Liver (tissue), 9 donors: ENCODE measurements around the gene HS3ST3B1. TPM values are rescaled to one million over a fixed set of nuclear protein-coding genes. Genes with fewer than 3 reads are reported as not detected.
A peak's percentile ranks its signal among the peaks of the same experiment; 100 is the strongest.

Source experiments
- DNase-seq: peaks from one replicate; pipeline ENCODE4 v3.0.0-alpha.2; 2017; ENCODE audit warnings: low spot score
- H3K27ac ChIP-seq, 2 donors: one replicate each; pipeline ENCODE4 v1.7.0; 2013; ENCODE audit warnings: inconsistent platforms in 2 of 2, low read length in 2 of 2, control low read depth in 1 of 2, low read depth in 1 of 2, mild to moderate bottlenecking in 1 of 2
- H3K27me3 ChIP-seq, 4 donors: one replicate each; pipeline versions ENCODE4 v1.6.1 to v1.7.0; 2013; ENCODE audit warnings: low read length in 3 of 4, inconsistent platforms in 1 of 4, mild to moderate bottlenecking in 1 of 4, moderate library complexity in 1 of 4; ENCODE audit not compliant: control insufficient read depth in 4 of 4, insufficient read depth in 4 of 4
- H3K36me3 ChIP-seq, 4 donors: one replicate each; pipeline versions ENCODE4 v1.6.1 to v1.7.0; 2013; ENCODE audit warnings: low read length in 3 of 4, mild to moderate bottlenecking in 3 of 4, low read depth in 1 of 4, moderate library complexity in 1 of 4; ENCODE audit not compliant: control insufficient read depth in 4 of 4, insufficient read depth in 3 of 4
- H3K4me1 ChIP-seq, 4 donors: one replicate each; pipeline versions ENCODE4 v1.6.1 to v1.7.0; 2013; ENCODE audit warnings: low read length in 3 of 4, mild to moderate bottlenecking in 3 of 4, moderate library complexity in 1 of 4; ENCODE audit not compliant: control insufficient read depth in 4 of 4, insufficient read depth in 4 of 4
- H3K4me3 ChIP-seq, 3 donors: one replicate each; pipeline versions ENCODE4 v1.6.1 to v1.7.0; 2013; ENCODE audit warnings: low read length in 3 of 3, control low read depth in 1 of 3, low read depth in 1 of 3, mild to moderate bottlenecking in 1 of 3
- H3K9ac ChIP-seq, 2 donors: one replicate each; pipeline ENCODE4 v1.7.0; 2013; ENCODE audit warnings: low read length in 2 of 2, mild to moderate bottlenecking in 2 of 2, moderate library complexity in 2 of 2, control low read depth in 1 of 2, low read depth in 1 of 2
- H3K9me3 ChIP-seq, 4 donors: one replicate each; pipeline versions ENCODE4 v1.6.1 to v1.7.0; 2013; ENCODE audit warnings: low read length in 3 of 4; ENCODE audit not compliant: control insufficient read depth in 4 of 4
- ATF3 ChIP-seq: IDR thresholded peaks from 2 replicates; pipeline ENCODE4 v1.6.1; 2016; ENCODE audit warnings: antibody characterized with exemption
- CTCF ChIP-seq: fragments of 150-350 bp; IDR thresholded peaks from 2 replicates; pipeline ENCODE4 v1.5.1; 2017; ENCODE audit warnings: improper control_type of control experiment, low read depth, low read length; ENCODE audit not compliant: missing input control
- EGR1 ChIP-seq, 2 donors: IDR thresholded peaks; 2 replicates each; pipeline ENCODE4 v1.6.1; 2016 to 2018; ENCODE audit warnings: antibody characterized with exemption in 2 of 2, low read depth in 2 of 2
- FOXA1 ChIP-seq: IDR thresholded peaks from 2 replicates; pipeline ENCODE4 v1.6.1; 2016; ENCODE audit warnings: antibody characterized with exemption
- FOXA2 ChIP-seq: IDR thresholded peaks from 2 replicates; pipeline ENCODE4 v1.6.1; 2016; ENCODE audit warnings: antibody characterized with exemption
- GABPA ChIP-seq, 2 donors: IDR thresholded peaks in 1 of 2; conservative IDR thresholded peaks in 1 of 2; 2 replicates each; pipeline ENCODE4 v1.6.1; 2016; ENCODE audit warnings: antibody characterized with exemption in 2 of 2, mild to moderate bottlenecking in 1 of 2, moderate library complexity in 1 of 2
- JUND ChIP-seq, 2 donors: IDR thresholded peaks; 2 replicates each; pipeline ENCODE4 v1.6.1; 2016; ENCODE audit warnings: antibody characterized with exemption in 2 of 2
- NR2F2 ChIP-seq: IDR thresholded peaks from 2 replicates; pipeline ENCODE4 v1.6.1; 2016; ENCODE audit warnings: antibody characterized with exemption
- RAD21 ChIP-seq, 2 donors: IDR thresholded peaks; 2 replicates each; pipeline ENCODE4 v1.6.1; 2016; ENCODE audit warnings: antibody characterized with exemption in 2 of 2, mild to moderate bottlenecking in 2 of 2
- RXRA ChIP-seq, 2 donors: IDR thresholded peaks; 2 replicates each; pipeline ENCODE4 v1.6.1; 2017 to 2018; ENCODE audit warnings: antibody characterized with exemption in 2 of 2, mild to moderate bottlenecking in 1 of 2
- SP1 ChIP-seq: IDR thresholded peaks from 2 replicates; pipeline ENCODE4 v1.6.1; 2018; ENCODE audit warnings: antibody characterized with exemption, mild to moderate bottlenecking
- TAF1 ChIP-seq: conservative IDR thresholded peaks from 2 replicates; pipeline ENCODE4 v1.6.1; 2016; ENCODE audit warnings: antibody characterized with exemption, mild to moderate bottlenecking
- YY1 ChIP-seq: IDR thresholded peaks from 2 replicates; pipeline ENCODE4 v1.6.1; 2016; ENCODE audit warnings: antibody characterized with exemption, mild to moderate bottlenecking
- WGBS: extraction: QIAGEN DNeasy Blood & Tissue Kit; methylation state at CpG from one replicate; pipeline ENCODE4 v1.1.7; 2013; 5-methylcytosine and 5-hydroxymethylcytosine counted together
- polyA plus RNA-seq, 2 donors: library from polyadenylated mRNA; stranded (reverse) in 1 of 2; unstranded in 1 of 2; fragments of 200-250 nt in 1 of 2; fragments of >200 nt in 1 of 2; fragmentation: Nextera tagmentation in 1 of 2; extraction: Ambion mirVana in 1 of 2; gene quantifications; one replicate each; pipeline versions ENCODE4 v1.2.1 to v1.2.3, GENCODE V29; 2013 to 2015
- total RNA-seq, 2 donors: library from RNA; depleted of rRNA; stranded (reverse); fragments of >200 nt; gene quantifications; one replicate each; pipeline ENCODE4 v1.2.3, GENCODE V29; 2014
- TF ChIP-seq, protein P1 (sequence below): IDR thresholded peaks from 2 replicates; pipeline ENCODE4 v1.6.1; 2016; ENCODE audit warnings: antibody characterized with exemption
- donor health status: healthy.
- donor health status: healthy.
- donor health status: healthy.
- donor health status: healthy.
- donor health status: healthy.

HS3ST3B1 gene
- total and polyA plus RNA-seq, 4 donors, result 11.9 to 33.5 (median 22.4) TPM

DNA sequence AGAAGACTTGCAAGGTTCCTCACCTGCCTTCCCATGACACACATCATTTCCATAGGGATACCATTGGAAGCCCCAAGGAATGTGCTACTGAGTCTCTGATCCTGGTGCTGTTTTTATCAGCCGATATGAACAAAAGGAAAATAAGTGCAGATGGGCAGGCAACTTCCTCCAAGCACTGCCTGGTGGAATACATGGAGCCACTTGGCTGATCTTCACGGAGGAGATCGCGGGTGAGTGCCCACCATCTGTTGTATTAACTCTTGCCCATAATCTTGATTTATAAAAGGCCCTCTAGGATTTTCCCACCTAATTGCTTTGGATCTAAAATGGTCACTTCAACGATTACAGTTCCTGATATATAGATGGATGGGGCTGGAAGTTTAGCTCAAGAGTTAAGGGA, 39.5 kb upstream of the HS3ST3B1 start:
- no peaks in the 10 kb centered on the region for H3K27me3 ChIP-seq
- no peaks in the 10 kb centered on the region for H3K9me3 ChIP-seq
- H3K4me3 ChIP-seq, result no peak overlapping the region
- no peak for DNase-seq
- H3K9ac ChIP-seq, result no peak overlapping the region
- no peak overlapping the region for H3K27ac ChIP-seq
- 94% methylated on average over 5 of the region's 5 CpGs for whole genome bisulfite sequencing
- H3K4me1 ChIP-seq, result no peaks in the 10 kb centered on the region
- H3K36me3 ChIP-seq, result no peaks in the 10 kb centered on the region
- TF ChIP-seq ATF3, result no peak
- no peak for TF ChIP-seq SP1
- no peak for TF ChIP-seq RXRA (IDR thresholded peaks at IDR 0.05)
- TF ChIP-seq, protein P1, sequence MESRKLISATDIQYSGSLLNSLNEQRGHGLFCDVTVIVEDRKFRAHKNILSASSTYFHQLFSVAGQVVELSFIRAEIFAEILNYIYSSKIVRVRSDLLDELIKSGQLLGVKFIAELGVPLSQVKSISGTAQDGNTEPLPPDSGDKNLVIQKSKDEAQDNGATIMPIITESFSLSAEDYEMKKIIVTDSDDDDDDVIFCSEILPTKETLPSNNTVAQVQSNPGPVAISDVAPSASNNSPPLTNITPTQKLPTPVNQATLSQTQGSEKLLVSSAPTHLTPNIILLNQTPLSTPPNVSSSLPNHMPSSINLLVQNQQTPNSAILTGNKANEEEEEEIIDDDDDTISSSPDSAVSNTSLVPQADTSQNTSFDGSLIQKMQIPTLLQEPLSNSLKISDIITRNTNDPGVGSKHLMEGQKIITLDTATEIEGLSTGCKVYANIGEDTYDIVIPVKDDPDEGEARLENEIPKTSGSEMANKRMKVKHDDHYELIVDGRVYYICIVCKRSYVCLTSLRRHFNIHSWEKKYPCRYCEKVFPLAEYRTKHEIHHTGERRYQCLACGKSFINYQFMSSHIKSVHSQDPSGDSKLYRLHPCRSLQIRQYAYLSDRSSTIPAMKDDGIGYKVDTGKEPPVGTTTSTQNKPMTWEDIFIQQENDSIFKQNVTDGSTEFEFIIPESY, result no peak
- TF ChIP-seq FOXA1, result no peak
- no peak for TF ChIP-seq TAF1
- TF ChIP-seq NR2F2, result no peak
- no peak for TF ChIP-seq YY1
- no peak for TF ChIP-seq CTCF
- TF ChIP-seq FOXA2, result no peak

- DNase-seq, result no peak
- WGBS, result 77% methylated on average over 2 of the region's 2 CpGs
- H3K36me3 ChIP-seq, result no peaks in the 10 kb centered on the region
- no peak overlapping the region for H3K27ac ChIP-seq
- H3K4me1 ChIP-seq, result no peaks in the 10 kb centered on the region
- H3K9ac ChIP-seq, result no peak overlapping the region
- H3K9me3 ChIP-seq, result no peaks in the 10 kb centered on the region
- no peak for TF ChIP-seq NR2F2
- TF ChIP-seq YY1, result no peak
- TF ChIP-seq JUND (IDR thresholded peaks at IDR 0.05), result no peak
- TF ChIP-seq FOXA2, result no peak
- no peak for TF ChIP-seq RXRA (IDR thresholded peaks at IDR 0.05)
- TF ChIP-seq RAD21 (IDR thresholded peaks at IDR 0.05), result peak in 1 of 2 donors; percentile 38
- TF ChIP-seq FOXA1, result no peak
- TF ChIP-seq ATF3, result no peak
- no peak for TF ChIP-seq EGR1 (IDR thresholded peaks at IDR 0.05; ENCODE audit: low read depth in 2 of 2)
- TF ChIP-seq GABPA (IDR thresholded peaks at IDR 0.05 in 1 of 2, conservative IDR thresholded peaks at IDR 0.05 in 1 of 2), result no peak
- TF ChIP-seq CTCF, result peak; percentile 6
- TF ChIP-seq, protein P1, result no peak
- TF ChIP-seq SP1, result no peak
- no peaks in the 10 kb centered on the region for H3K27me3 ChIP-seq
- no peak overlapping the region for H3K4me3 ChIP-seq
Observed at GRCh38 chr17:14268264-14268663, 32.6 kb upstream of the HS3ST3B1 start.
